ENCODE data around the gene HYI. TPM values are rescaled to one million over a fixed set of nuclear protein-coding genes. Genes with fewer than 3 reads are reported as not detected.
"Not testable (repeated sequence)": the region's sequence is repeated elsewhere in the genome, so short reads cannot be mapped to it uniquely, and the experiment has no call there.

Gene HYI
- total RNA-seq, 2 experiments from 2014 or later: 4.8 to 5.0 TPM

- CTCF ChIA-PET: no interaction called here
- POLR2A ChIA-PET: no interaction called here
These were observed 21.4 kb downstream of the HYI start for GRCh38 chr1:43432171-43432860.

GRCh38 chr1:43431676-43432075 is 22.1 kb downstream of the HYI start:
- CTCF ChIA-PET: no interaction called here

GRCh38 chr1:43430831-43431230 is 22.9 kb downstream of the HYI start:
- ChIA-PET POLR2A (no interaction called here), CTCF (no interaction called here)

More at GRCh38 chr1:43431676-43432075, 22.1 kb downstream of the HYI start:
- POLR2A ChIA-PET: no interaction called here

GRCh38 chr1:43427941-43428340 is 25.8 kb downstream of the HYI start:
- POLR2A ChIA-PET: no interaction called here
- CTCF ChIA-PET: no interaction called here

GRCh38 chr1:43427524-43427923 is 26.2 kb downstream of the HYI start:
- POLR2A ChIA-PET: no interaction called here
- CTCF ChIA-PET: no interaction called here

GRCh38 chr1:43426221-43426620 is 27.5 kb downstream of the HYI start:
- ChIA-PET CTCF (no interaction called here), POLR2A (no interaction called here)

GRCh38 chr1:43425045-43425444 is 28.7 kb downstream of the HYI start:
- POLR2A ChIA-PET: no interaction called here
- CTCF ChIA-PET: no interaction called here

- ChIA-PET CTCF (no interaction called here), POLR2A (interaction anchor here (0.5 kb wide), 1 partner anchor 1885 kb away, joined by 6 read pairs; no protein-coding TSS in a partner anchor)
These were observed 29.8 kb downstream of the HYI start for GRCh38 chr1:43423672-43424550.

- ChIA-PET POLR2A (interaction anchor here (0.5 kb wide), 1 partner anchor 1886 kb away, joined by 6 read pairs; no protein-coding TSS in a partner anchor), CTCF (no interaction called here)
These were observed 30.6 kb downstream of the HYI start for GRCh38 chr1:43422995-43423671.

- POLR2A ChIA-PET: no interaction called here
- CTCF ChIA-PET: no interaction called here
These were observed 31.6 kb downstream of the HYI start for GRCh38 chr1:43421976-43422750.

GRCh38 chr1:43421396-43421795 is 32.3 kb downstream of the HYI start:
- CTCF ChIA-PET: interaction anchor here (1.0 kb wide), 1 partner anchor 194 kb away, joined by 3 read pairs; no protein-coding TSS in a partner anchor
- POLR2A ChIA-PET: no interaction called here

- ChIA-PET CTCF (interaction anchor here (1.0 kb wide), 1 partner anchor 194 kb away, joined by 3 read pairs; no protein-coding TSS in a partner anchor), POLR2A (no interaction called here)
These were observed 32.9 kb downstream of the HYI start for GRCh38 chr1:43420874-43421273.

- CTCF ChIA-PET: no interaction called here
- POLR2A ChIA-PET: no interaction called here
These were observed 33.9 kb downstream of the HYI start for GRCh38 chr1:43419627-43420425.

- CTCF ChIA-PET: no interaction called here
- POLR2A ChIA-PET: no interaction called here
These were observed 34.9 kb downstream of the HYI start for GRCh38 chr1:43418858-43419257.

- POLR2A ChIA-PET: no interaction called here
- CTCF ChIA-PET: interaction anchor here (3.0 kb wide), 1 partner anchor 188 kb away, joined by 35 read pairs; no protein-coding TSS in a partner anchor
These were observed 37.8 kb downstream of the HYI start for GRCh38 chr1:43415901-43416300.

- ChIA-PET POLR2A (interaction anchor here (0.6 kb wide), 1 partner anchor 294 kb away, joined by 3 read pairs; no protein-coding TSS in a partner anchor), CTCF (interaction anchor here (0.5 to 3.0 kb wide), 9 partner anchors 8 to 347 kb away, joined by 3 to 35 read pairs (median 5); no protein-coding TSS in a partner anchor)
These were observed 39.0 kb downstream of the HYI start for GRCh38 chr1:43414634-43415223.

GRCh38 chr1:43413426-43413825 is 40.3 kb downstream of the HYI start:
- POLR2A ChIA-PET: not testable (repeated sequence)
- CTCF ChIA-PET: interaction anchor here (0.9 to 1.3 kb wide), 2 partner anchors 74 to 186 kb away, joined by 3 to 5 read pairs; no protein-coding TSS in a partner anchor

- ChIA-PET CTCF (no interaction called here), POLR2A (no interaction called here)
These were observed 43.2 kb downstream of the HYI start for GRCh38 chr1:43410571-43410970.
